ENCODE results near the gene TAS2R8.
"Not testable (repeated sequence)": the region's sequence is repeated elsewhere in the genome, so short reads cannot be mapped to it uniquely, and the experiment has no call there.

DNA sequence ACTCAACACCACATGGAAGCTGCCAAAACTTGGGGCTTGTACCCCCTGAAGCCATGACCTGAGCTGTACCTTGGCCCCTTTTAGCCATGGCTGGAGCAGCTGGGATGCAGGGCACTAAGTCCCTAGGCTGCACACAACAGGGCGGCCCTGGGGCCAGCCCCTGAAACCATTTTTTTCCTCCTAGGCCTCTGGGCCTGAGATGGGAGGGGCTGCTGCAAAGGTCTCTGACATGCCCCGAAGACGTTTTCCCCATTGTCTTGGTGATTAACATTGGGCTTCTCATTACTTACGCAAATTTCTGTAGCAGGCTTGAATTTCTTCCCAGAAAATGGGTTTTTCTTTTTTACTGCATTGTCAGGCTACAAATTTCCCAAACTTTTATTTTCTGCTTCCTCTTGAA, 15.3 kb downstream of the TAS2R8 start:
- TF ChIP-seq POLR2A, CTCF (IDR thresholded peaks at IDR 0.05): not testable (repeated sequence)

Data from right lobe of liver (tissue), 4 donors.